PFSK-1 (cell line): ENCODE results near the gene PRKAR1B.

Experiments
- FOXP2 ChIP-seq: optimal IDR thresholded peaks from 2 replicates; pipeline ENCODE3; 2011; ENCODE audit warnings: borderline replicate concordance, control low read depth, inconsistent platforms; ENCODE audit not compliant: insufficient read depth; ENCODE audit errors: extremely low read length, extremely low read depth
- POLR2AphosphoS5 ChIP-seq: IDR thresholded peaks from 2 replicates; pipeline ENCODE4 v1.6.1; 2012; ENCODE audit warnings: low read depth, mild to moderate bottlenecking, control low read depth, low read length, moderate library complexity
- SIN3A ChIP-seq: IDR thresholded peaks from 2 replicates; pipeline ENCODE4 v1.6.1; 2012; ENCODE audit warnings: mild to moderate bottlenecking, low read length, moderate library complexity, borderline replicate concordance; ENCODE audit not compliant: insufficient read depth
- TAF1 ChIP-seq: IDR thresholded peaks from 2 replicates; pipeline ENCODE4 v1.6.1; 2012; ENCODE audit warnings: low read length, control low read depth, borderline replicate concordance; ENCODE audit not compliant: insufficient read depth
- TF ChIP-seq, protein P1 (sequence below), 2 experiments: IDR thresholded peaks; 2 replicates each; pipeline versions ENCODE4 v1.6.1 to v1.8.0; 2011 to 2012; ENCODE audit warnings: low read depth in 2 of 2, low read length in 2 of 2, control low read depth in 1 of 2, inconsistent platforms in 1 of 2, mild to moderate bottlenecking in 1 of 2, moderate library complexity in 1 of 2; ENCODE audit not compliant: insufficient read depth in 1 of 2

Gene PRKAR1B

DNA sequence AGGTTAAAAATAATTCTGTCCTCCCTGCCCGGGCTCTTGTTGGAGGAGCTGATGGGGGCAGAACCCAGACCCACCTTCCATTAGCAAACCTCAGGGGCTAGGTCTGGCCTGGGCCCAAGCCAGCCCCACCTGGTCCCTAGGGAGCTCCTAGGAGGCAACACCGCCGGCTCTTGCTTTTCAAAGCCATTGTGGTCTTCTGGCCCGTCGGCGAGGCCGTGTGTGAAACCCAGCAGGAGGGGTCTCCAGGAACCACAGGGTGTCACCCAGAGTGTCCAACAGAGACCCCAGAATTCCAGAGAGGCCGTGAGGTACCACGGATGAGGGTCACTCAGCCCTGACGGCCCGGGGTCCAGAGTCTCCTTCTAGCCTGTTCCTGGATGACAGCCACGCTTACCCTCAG lies 190.8 kb downstream of the PRKAR1B start:
- TF ChIP-seq FOXP2: no peak
- no peak for TF ChIP-seq TAF1

DNA sequence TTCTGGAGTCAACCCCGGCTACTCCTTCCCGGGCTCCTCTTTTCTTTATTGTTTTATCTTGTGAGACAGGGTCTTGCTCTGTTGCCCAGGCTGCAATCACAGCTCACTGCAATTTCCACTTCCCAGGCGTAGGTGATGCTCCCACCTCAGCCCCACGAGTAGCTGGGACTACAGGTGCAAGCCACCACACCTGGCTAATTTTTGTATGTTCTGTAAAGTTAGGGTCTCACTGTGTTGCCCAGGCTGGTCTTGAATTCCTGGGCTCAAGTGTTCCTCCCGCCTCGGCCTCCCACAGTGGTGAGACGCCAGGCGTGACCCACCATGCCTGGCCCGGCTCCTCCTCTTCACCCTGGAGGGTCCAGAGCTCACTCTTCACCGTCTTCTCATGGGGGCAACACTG lies 192.1 kb downstream of the PRKAR1B start:
- TF ChIP-seq POLR2AphosphoS5 (no peak), SIN3A (no peak), TAF1 (no peak), FOXP2 (no peak)
- TF ChIP-seq, protein P1, sequence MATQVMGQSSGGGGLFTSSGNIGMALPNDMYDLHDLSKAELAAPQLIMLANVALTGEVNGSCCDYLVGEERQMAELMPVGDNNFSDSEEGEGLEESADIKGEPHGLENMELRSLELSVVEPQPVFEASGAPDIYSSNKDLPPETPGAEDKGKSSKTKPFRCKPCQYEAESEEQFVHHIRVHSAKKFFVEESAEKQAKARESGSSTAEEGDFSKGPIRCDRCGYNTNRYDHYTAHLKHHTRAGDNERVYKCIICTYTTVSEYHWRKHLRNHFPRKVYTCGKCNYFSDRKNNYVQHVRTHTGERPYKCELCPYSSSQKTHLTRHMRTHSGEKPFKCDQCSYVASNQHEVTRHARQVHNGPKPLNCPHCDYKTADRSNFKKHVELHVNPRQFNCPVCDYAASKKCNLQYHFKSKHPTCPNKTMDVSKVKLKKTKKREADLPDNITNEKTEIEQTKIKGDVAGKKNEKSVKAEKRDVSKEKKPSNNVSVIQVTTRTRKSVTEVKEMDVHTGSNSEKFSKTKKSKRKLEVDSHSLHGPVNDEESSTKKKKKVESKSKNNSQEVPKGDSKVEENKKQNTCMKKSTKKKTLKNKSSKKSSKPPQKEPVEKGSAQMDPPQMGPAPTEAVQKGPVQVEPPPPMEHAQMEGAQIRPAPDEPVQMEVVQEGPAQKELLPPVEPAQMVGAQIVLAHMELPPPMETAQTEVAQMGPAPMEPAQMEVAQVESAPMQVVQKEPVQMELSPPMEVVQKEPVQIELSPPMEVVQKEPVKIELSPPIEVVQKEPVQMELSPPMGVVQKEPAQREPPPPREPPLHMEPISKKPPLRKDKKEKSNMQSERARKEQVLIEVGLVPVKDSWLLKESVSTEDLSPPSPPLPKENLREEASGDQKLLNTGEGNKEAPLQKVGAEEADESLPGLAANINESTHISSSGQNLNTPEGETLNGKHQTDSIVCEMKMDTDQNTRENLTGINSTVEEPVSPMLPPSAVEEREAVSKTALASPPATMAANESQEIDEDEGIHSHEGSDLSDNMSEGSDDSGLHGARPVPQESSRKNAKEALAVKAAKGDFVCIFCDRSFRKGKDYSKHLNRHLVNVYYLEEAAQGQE (IDR thresholded peaks at IDR 0.05; ENCODE audit: insufficient read depth in 1 of 2, low read depth in 2 of 2, low read length in 2 of 2): no peak

DNA sequence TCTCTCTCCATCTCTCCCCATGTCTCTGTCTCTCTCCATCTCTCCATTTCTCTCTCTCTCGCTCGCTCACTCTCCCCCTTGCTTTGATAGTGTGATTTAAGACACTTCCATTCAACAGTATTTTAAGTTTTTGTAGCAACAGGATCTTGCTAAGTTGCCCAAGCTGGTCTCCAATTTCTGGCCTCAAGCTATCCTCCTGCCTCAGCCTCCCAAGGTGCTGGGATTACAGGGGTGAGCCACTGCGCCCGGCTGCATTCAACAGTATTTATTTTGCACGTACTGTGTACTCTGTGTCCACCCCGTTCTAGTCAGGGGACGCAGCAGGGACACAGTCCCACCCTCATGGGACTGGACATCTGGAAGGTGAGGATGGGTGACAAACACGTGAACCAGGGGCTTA lies 193.0 kb downstream of the PRKAR1B start:
- TF ChIP-seq, protein P1 (IDR thresholded peaks at IDR 0.05; ENCODE audit: insufficient read depth in 1 of 2, low read depth in 2 of 2, low read length in 2 of 2): no peak
- TF ChIP-seq POLR2AphosphoS5 (no peak), FOXP2 (no peak), SIN3A (no peak), TAF1 (no peak)

DNA sequence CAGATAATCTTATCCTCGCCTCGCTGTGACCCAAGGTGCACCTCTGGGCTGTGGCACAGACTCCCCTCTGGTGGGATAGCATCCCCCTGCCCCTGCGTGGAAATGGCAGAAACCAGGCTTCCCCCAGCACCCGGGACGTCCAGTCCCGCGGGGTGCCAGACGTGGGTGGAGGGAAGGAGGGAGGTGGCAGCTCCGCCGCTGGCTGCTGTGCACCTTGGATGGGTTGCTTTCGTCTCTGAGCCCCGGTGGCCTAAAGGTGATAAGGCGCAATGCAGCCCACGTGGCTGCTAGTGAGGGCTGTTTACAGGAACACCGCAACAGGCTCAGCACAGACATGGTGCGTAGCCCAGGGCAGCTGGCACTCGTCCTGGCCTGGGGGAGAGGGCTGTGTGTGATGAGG lies 193.8 kb downstream of the PRKAR1B start:
- TF ChIP-seq TAF1 (no peak), FOXP2 (no peak), POLR2AphosphoS5 (no peak), SIN3A (no peak)
- TF ChIP-seq, protein P1 (IDR thresholded peaks at IDR 0.05; ENCODE audit: insufficient read depth in 1 of 2, low read depth in 2 of 2, low read length in 2 of 2): no peak

DNA sequence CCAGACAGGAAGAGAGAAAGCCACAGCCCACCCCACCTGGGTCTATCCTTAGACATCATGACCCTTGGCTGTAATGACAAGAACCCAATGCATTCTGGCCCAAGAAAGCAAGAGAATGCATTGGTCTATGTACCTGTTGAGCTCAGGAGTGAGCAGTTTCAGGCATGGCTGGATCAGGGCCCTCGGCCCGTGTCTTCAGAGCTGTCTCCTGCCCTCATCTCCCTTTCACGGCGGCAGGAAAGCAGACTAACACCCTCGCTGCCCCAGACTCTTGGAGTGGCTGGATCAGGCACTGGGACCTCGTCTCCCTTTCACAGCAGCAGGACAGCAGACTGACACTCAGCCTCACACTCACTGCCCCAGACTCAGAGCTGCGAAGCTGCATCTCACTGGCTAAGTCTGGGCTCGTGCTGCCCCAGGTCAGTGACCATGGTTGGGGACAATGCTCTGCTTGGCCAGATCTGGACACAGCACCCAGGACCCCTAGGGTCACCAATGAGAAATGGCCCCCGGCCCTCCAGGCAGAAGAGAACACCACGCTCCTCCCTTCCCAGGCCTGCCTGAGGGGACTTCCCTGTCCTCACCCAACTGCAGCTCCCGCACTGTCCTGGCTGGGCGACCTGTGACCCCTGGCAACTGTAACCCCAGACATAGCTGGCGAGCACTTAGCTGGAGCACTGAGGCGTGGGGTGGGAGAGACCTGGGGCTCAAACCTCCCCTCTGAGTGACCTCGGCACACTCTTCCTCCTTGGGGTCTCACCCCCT lies 194.5 kb downstream of the PRKAR1B start:
- TF ChIP-seq, protein P1 (IDR thresholded peaks at IDR 0.05; ENCODE audit: insufficient read depth in 1 of 2, low read depth in 2 of 2, low read length in 2 of 2): no peak
- TF ChIP-seq SIN3A (no peak), TAF1 (no peak), FOXP2 (no peak), POLR2AphosphoS5 (no peak)
